Measurements from ENCODE around the gene NAALADL1.

DNA sequence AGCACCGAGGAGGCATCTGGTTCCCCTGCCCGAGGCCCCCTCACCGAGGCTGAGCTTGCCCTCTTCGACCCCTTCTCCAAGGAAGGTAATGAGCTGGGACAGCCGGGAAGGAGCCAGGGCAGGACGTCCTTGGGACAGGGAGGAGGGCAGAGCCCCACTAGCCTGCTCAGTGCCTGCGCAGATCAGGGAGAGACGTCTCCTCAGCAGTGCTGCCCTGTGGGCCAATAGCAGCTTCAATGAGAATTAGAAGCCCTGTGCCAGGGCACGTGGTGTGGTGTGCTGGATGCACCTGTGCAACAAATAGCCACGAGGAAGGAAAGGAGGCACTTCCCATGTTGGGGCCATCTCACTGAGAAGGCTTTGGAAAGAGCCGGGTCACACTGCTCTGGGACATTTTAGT, 22.8 kb downstream of the NAALADL1 start:
- TF ChIP-seq SREBF2 (CRISPR knock-in tag; IDR thresholded peaks at IDR 0.05), result no peak
- TF ChIP-seq CREM (IDR thresholded peaks at IDR 0.05; ENCODE audit: low read depth), result no peak
- no peak for TF ChIP-seq ZNF316 (IDR thresholded peaks at IDR 0.05)
- TF ChIP-seq CHD4 (IDR thresholded peaks at IDR 0.05; ENCODE audit: insufficient read depth, insufficient replicate concordance, low read depth, low read length, poor library complexity, severe bottlenecking), result no peak
- TF ChIP-seq PKNOX1 (IDR thresholded peaks at IDR 0.05), result no peak
- TF ChIP-seq ZNF764 (CRISPR knock-in tag; IDR thresholded peaks at IDR 0.05; ENCODE audit: low read depth), result no peak
- no peak for TF ChIP-seq POLR2A (conservative IDR thresholded peaks at IDR 0.05)
- TF ChIP-seq CCAR2 (IDR thresholded peaks at IDR 0.05; ENCODE audit: low read depth, low read length), result no peak
- no peak for TF ChIP-seq ZNF507 (tag; conservative IDR thresholded peaks at IDR 0.05)
- no peak for TF ChIP-seq ZNF232 (CRISPR knock-in tag; IDR thresholded peaks at IDR 0.05)
- TF ChIP-seq ZBED1 (IDR thresholded peaks at IDR 0.05), result no peak
- no peak for TF ChIP-seq SMAD2 (IDR thresholded peaks at IDR 0.05; ENCODE audit: low read depth, low read length)
- no peak for TF ChIP-seq ZFP91 (CRISPR knock-in tag; IDR thresholded peaks at IDR 0.05)

Data from K562 (cell line).